Measurements from ENCODE around the gene ANKRD7. TPM values are rescaled to one million over a fixed set of nuclear protein-coding genes. Genes with fewer than 3 reads are reported as not detected.

The ANKRD7 gene
- total and polyA plus RNA-seq, 4 donors: 0.42 TPM; not detected in 3

DNA sequence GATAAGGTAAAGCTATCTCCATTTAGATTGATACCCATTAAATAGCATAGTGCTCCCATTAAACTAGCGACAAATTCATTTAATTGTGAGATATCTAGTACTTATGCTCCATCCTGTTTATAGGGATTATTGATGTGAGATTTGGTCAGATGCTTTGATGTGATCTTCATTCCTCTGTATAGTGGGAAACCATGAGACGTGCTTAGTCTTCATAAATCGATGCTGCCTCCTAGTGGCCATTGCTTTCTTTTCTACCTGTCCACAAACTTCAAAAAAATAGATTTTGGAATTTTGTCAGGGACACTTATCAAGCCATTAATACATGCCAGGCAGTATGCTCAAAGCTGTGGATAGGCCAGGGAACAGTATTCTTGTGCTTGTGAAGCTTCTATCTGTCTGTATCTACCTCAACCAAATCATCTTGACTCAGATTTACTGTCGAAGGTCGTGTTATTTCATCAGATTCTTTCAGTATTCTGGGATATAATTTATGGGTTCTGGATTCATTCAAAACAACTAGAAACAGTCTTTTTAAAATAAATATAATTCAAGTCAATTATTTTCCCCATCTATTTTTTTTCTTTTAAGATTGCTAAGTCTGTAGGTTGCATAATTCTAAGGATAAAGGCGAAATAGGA, 28.5 kb upstream of the ANKRD7 start:
- Histone ChIP-seq H3K9me3 (ENCODE audit: control insufficient read depth in 4 of 4, low read length in 3 of 4) (no peaks in the 10 kb centered on the region), H3K9ac (ENCODE audit: low read depth in 1 of 2, low read length in 2 of 2) (no peak overlapping the region), H3K27ac (ENCODE audit: low read depth in 1 of 2, low read length in 2 of 2) (no peak overlapping the region), H3K4me3 (ENCODE audit: low read depth in 1 of 3, low read length in 3 of 3) (no peak overlapping the region), H3K4me1 (ENCODE audit: control insufficient read depth in 4 of 4, insufficient read depth in 4 of 4, low read length in 3 of 4) (no peaks in the 10 kb centered on the region), H3K36me3 (ENCODE audit: control insufficient read depth in 4 of 4, insufficient read depth in 3 of 4, low read depth in 1 of 4, low read length in 3 of 4) (peaks cover 0 to 5% (median under 1%) of the 10 kb centered on the region in 4 donors), H3K27me3 (ENCODE audit: control insufficient read depth in 4 of 4, insufficient read depth in 4 of 4, low read length in 3 of 4) (no peaks in the 10 kb centered on the region)
- WGBS: 55% methylated on average over 6 of the region's 6 CpGs
- DNase-seq (ENCODE audit: low spot score): peak; percentile 44
- TF ChIP-seq, protein P1, sequence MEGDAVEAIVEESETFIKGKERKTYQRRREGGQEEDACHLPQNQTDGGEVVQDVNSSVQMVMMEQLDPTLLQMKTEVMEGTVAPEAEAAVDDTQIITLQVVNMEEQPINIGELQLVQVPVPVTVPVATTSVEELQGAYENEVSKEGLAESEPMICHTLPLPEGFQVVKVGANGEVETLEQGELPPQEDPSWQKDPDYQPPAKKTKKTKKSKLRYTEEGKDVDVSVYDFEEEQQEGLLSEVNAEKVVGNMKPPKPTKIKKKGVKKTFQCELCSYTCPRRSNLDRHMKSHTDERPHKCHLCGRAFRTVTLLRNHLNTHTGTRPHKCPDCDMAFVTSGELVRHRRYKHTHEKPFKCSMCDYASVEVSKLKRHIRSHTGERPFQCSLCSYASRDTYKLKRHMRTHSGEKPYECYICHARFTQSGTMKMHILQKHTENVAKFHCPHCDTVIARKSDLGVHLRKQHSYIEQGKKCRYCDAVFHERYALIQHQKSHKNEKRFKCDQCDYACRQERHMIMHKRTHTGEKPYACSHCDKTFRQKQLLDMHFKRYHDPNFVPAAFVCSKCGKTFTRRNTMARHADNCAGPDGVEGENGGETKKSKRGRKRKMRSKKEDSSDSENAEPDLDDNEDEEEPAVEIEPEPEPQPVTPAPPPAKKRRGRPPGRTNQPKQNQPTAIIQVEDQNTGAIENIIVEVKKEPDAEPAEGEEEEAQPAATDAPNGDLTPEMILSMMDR (IDR thresholded peaks at IDR 0.05; ENCODE audit: low read depth, low read length, missing input control): peak; percentile 60
- TF ChIP-seq JUND (IDR thresholded peaks at IDR 0.05) (no peak), RAD21 (IDR thresholded peaks at IDR 0.05) (peak; percentile 68 to 79)

DNA sequence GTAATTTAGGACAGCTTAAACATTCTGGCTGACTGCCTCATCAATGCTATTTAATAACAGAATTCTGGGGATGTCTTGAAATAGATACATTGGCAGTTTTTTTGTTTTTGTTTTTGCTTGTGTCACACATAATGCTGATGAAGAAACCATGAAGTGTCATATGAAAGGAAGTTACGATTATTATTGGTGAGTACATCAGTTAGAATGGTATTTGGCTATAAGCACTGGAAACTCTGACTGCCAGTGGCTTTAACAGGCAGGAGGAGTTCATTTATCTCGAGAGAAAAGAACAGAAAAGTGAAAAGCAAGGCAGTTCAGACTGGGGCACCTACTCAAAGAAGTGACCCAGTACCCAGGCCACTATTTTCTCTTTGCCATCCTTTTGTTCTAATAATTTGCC, 22.4 kb upstream of the ANKRD7 start:
- H3K4me3 ChIP-seq (ENCODE audit: low read depth in 1 of 3, low read length in 3 of 3): no peak overlapping the region
- WGBS: 79% methylated on average over 2 of the region's 2 CpGs
- no peaks in the 10 kb centered on the region for H3K27me3 ChIP-seq (ENCODE audit: control insufficient read depth in 4 of 4, insufficient read depth in 4 of 4, low read length in 3 of 4)
- no peaks in the 10 kb centered on the region for H3K36me3 ChIP-seq (ENCODE audit: control insufficient read depth in 4 of 4, insufficient read depth in 3 of 4, low read depth in 1 of 4, low read length in 3 of 4)
- no peak for DNase-seq (ENCODE audit: low spot score)
- H3K9ac ChIP-seq (ENCODE audit: low read depth in 1 of 2, low read length in 2 of 2): no peak overlapping the region
- no peaks in the 10 kb centered on the region for H3K9me3 ChIP-seq (ENCODE audit: control insufficient read depth in 4 of 4, low read length in 3 of 4)
- no peaks in the 10 kb centered on the region for H3K4me1 ChIP-seq (ENCODE audit: control insufficient read depth in 4 of 4, insufficient read depth in 4 of 4, low read length in 3 of 4)
- TF ChIP-seq EGR1 (IDR thresholded peaks at IDR 0.05; ENCODE audit: low read depth in 2 of 2): no peak
- TF ChIP-seq ZBTB33 (IDR thresholded peaks at IDR 0.05): no peak
- no peak for TF ChIP-seq RXRA (IDR thresholded peaks at IDR 0.05)
- no peak for TF ChIP-seq NR2F2 (IDR thresholded peaks at IDR 0.05)
- TF ChIP-seq TAF1 (conservative IDR thresholded peaks at IDR 0.05): no peak
- TF ChIP-seq, protein P1 (IDR thresholded peaks at IDR 0.05; ENCODE audit: low read depth, low read length, missing input control): no peak
- no peak for TF ChIP-seq FOXA1 (IDR thresholded peaks at IDR 0.05)
- TF ChIP-seq, protein P2, sequence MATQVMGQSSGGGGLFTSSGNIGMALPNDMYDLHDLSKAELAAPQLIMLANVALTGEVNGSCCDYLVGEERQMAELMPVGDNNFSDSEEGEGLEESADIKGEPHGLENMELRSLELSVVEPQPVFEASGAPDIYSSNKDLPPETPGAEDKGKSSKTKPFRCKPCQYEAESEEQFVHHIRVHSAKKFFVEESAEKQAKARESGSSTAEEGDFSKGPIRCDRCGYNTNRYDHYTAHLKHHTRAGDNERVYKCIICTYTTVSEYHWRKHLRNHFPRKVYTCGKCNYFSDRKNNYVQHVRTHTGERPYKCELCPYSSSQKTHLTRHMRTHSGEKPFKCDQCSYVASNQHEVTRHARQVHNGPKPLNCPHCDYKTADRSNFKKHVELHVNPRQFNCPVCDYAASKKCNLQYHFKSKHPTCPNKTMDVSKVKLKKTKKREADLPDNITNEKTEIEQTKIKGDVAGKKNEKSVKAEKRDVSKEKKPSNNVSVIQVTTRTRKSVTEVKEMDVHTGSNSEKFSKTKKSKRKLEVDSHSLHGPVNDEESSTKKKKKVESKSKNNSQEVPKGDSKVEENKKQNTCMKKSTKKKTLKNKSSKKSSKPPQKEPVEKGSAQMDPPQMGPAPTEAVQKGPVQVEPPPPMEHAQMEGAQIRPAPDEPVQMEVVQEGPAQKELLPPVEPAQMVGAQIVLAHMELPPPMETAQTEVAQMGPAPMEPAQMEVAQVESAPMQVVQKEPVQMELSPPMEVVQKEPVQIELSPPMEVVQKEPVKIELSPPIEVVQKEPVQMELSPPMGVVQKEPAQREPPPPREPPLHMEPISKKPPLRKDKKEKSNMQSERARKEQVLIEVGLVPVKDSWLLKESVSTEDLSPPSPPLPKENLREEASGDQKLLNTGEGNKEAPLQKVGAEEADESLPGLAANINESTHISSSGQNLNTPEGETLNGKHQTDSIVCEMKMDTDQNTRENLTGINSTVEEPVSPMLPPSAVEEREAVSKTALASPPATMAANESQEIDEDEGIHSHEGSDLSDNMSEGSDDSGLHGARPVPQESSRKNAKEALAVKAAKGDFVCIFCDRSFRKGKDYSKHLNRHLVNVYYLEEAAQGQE (IDR thresholded peaks at IDR 0.05): no peak
- no peak for TF ChIP-seq GABPA (IDR thresholded peaks at IDR 0.05 in 1 of 2, conservative IDR thresholded peaks at IDR 0.05 in 1 of 2)
- no peak for TF ChIP-seq HNF4G (IDR thresholded peaks at IDR 0.05)
- TF ChIP-seq YY1 (IDR thresholded peaks at IDR 0.05): no peak
- no peak for TF ChIP-seq ATF3 (IDR thresholded peaks at IDR 0.05)
- TF ChIP-seq FOXA2 (IDR thresholded peaks at IDR 0.05): no peak
- H3K27ac ChIP-seq (ENCODE audit: low read depth in 1 of 2, low read length in 2 of 2): no peak overlapping the region

All from liver (tissue), 9 donors.